Neutrophil (primary cell): ENCODE results near the gene GON4L.
"Not testable (repeated sequence)": the region's sequence is repeated elsewhere in the genome, so short reads cannot be mapped to it uniquely, and the experiment has no call there.

Source experiments
- H3K27ac ChIP-seq: fragments of 200-600 bp; sonication (generic); 2 replicates; pipeline ENCODE4 v1.5.1; 2016; ENCODE audit warnings: mild to moderate bottlenecking, moderate library complexity
- H3K27me3 ChIP-seq: fragments of 200-600 bp; sonication (generic); 2 replicates; pipeline ENCODE4 v1.6.0; 2016; ENCODE audit warnings: mild to moderate bottlenecking
- H3K36me3 ChIP-seq: fragments of 200-600 bp; sonication (generic); 2 replicates; pipeline ENCODE4 v1.5.1; 2017
- H3K4me1 ChIP-seq, 2 experiments: fragments of 200-600 bp in 1 of 2; sonication (generic) in 1 of 2; 1 replicate in 1 of 2; 2 replicates in 1 of 2; pipeline versions ENCODE4 v1.5.1 to v1.6.1; 2013 to 2016; ENCODE audit warnings: low read depth in 1 of 2, low read length in 1 of 2, mild to moderate bottlenecking in 1 of 2, moderate library complexity in 1 of 2; ENCODE audit not compliant: control insufficient read depth in 1 of 2, insufficient read depth in 1 of 2
- H3K4me3 ChIP-seq, 2 experiments: fragments of 200-600 bp in 1 of 2; sonication (generic) in 1 of 2; 1 replicate in 1 of 2; 2 replicates in 1 of 2; pipeline ENCODE4 v1.5.1; 2013 to 2016; ENCODE audit warnings: low read depth in 1 of 2, low read length in 1 of 2, mild to moderate bottlenecking in 1 of 2, moderate library complexity in 1 of 2
- H3K9me3 ChIP-seq: fragments of 200-600 bp; sonication (generic); 2 replicates; pipeline ENCODE4 v1.5.1; 2016
- TF ChIP-seq, protein P1 (sequence below): fragments of 200-600 bp; sonication (generic); IDR thresholded peaks from 2 replicates; pipeline ENCODE4 v1.5.1; 2016; ENCODE audit warnings: antibody characterized with exemption

The GON4L gene

DNA sequence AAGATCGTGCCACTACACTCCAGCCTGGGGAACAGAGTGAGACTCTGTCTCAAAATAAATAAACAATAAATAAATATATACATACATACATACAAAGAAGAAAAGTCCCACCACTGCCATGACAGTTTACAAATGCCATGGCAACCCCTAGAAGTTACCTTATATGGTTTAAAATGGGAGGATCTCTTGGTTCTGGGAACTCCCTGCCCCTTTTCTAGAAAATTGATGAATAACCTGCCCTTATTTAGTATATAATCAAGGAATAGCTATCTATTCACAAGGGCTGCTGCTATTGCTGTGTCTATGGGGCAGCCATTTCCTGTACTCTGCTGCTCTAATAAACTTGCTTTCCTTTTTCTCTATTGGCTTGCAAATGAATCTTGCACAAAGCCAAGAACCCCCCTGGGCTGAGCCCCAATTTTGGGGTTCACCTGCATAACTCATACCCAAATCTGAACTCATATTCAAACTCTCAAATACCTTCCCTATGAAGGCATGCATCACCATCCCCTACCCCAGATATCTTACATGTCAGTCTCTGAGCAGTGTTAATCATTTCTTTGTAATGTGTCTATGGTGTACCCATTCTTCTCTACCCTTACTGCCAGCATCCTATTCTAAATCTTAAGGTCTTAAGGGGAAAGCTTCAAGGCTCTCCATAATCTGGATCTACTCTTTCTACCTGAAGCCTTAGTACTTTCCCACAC, 9.0 kb downstream of the GON4L start:
- Histone ChIP-seq H3K4me1 (no peaks in the 10 kb centered on the region), H3K27ac (no peak overlapping the region), H3K4me3 (no peak overlapping the region), H3K36me3 (peaks cover 66% of the 10 kb centered on the region), H3K9me3 (no peaks in the 10 kb centered on the region), H3K27me3 (no peaks in the 10 kb centered on the region)
- TF ChIP-seq, protein P1, sequence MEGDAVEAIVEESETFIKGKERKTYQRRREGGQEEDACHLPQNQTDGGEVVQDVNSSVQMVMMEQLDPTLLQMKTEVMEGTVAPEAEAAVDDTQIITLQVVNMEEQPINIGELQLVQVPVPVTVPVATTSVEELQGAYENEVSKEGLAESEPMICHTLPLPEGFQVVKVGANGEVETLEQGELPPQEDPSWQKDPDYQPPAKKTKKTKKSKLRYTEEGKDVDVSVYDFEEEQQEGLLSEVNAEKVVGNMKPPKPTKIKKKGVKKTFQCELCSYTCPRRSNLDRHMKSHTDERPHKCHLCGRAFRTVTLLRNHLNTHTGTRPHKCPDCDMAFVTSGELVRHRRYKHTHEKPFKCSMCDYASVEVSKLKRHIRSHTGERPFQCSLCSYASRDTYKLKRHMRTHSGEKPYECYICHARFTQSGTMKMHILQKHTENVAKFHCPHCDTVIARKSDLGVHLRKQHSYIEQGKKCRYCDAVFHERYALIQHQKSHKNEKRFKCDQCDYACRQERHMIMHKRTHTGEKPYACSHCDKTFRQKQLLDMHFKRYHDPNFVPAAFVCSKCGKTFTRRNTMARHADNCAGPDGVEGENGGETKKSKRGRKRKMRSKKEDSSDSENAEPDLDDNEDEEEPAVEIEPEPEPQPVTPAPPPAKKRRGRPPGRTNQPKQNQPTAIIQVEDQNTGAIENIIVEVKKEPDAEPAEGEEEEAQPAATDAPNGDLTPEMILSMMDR, result no peak

DNA sequence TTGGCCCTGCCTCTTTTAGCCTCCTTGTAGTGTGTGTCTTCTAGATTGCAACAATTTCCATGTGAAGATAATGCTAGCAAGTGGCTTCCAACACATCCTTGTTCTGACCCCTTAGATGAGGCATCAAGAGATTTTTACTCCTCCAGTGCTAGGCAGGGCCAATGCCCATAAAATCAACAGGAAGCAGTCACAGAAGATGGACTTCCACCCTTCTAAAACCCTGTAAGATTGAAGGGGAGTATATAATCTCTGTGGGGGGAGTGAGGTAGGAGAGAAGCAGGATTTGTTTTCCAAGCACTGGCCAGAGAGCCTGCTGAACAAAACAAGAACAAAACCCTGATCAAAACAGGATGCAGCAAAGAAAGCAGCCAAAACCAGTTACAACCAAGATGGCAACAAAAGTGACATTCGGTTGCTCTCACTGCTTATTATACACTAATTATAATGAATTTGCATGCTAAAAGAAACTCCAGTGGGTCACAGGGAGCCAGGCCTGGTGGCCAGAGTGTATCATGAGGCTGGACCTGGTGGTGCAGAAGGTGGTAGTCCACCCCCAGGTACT, 12.1 kb downstream of the GON4L start:
- Histone ChIP-seq H3K27me3 (no peaks in the 10 kb centered on the region), H3K4me3 (no peak overlapping the region), H3K27ac (no peak overlapping the region), H3K4me1 (no peaks in the 10 kb centered on the region), H3K36me3 (peaks cover 50% of the 10 kb centered on the region), H3K9me3 (no peaks in the 10 kb centered on the region)
- TF ChIP-seq, protein P1, result no peak

DNA sequence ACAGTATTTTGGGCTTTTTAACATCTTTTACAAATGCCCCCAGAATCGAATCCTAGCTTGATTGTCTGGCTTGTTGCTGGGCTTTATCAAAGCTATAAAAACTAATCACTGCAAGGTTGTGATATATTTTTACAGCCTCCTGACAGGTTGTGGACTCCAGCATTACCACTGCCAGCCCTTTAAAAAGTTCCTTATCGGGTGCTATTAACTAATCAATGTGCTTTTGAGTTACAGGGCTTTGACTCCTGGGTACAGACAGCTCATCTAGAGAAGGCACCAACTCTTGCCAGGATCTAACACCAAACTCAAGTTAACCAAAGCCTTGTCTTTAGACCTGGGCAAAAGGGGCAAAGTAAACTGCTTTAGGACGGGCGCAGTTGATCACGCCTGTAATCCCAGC, 16.6 kb downstream of the GON4L start:
- TF ChIP-seq, protein P1, result no peak
- H3K27ac ChIP-seq, result no peak overlapping the region
- no peaks in the 10 kb centered on the region for H3K4me1 ChIP-seq
- H3K27me3 ChIP-seq, result no peaks in the 10 kb centered on the region
- H3K4me3 ChIP-seq, result no peak overlapping the region
- H3K36me3 ChIP-seq, result peaks cover 29% of the 10 kb centered on the region
- no peaks in the 10 kb centered on the region for H3K9me3 ChIP-seq

DNA sequence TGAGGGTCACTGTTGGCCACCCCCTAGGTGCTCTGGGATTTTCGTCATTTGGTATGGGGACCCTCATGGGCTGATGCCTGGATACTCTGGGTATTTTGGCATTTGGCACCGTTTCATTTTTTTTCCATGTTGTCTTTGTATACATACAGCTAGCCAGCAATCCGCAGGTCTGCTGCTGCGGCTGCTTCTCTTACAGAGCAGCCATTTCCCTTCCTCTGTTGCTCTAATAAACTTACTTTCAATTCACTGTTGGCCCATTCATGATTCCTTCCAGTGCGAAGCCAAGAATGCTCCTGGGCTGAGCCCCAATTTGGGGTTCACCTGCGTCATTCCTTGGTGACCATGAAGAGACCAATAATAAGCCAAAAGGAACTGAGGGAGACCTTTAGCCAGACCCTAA, 21.5 kb downstream of the GON4L start:
- H3K4me3 ChIP-seq, result no peak overlapping the region
- no peaks in the 10 kb centered on the region for H3K27me3 ChIP-seq
- H3K36me3 ChIP-seq, result peaks cover 4% of the 10 kb centered on the region
- TF ChIP-seq, protein P1, result no peak
- no peaks in the 10 kb centered on the region for H3K9me3 ChIP-seq
- H3K4me1 ChIP-seq, result peaks cover 9 to 10% of the 10 kb centered on the region in 2 experiments
- no peak overlapping the region for H3K27ac ChIP-seq

DNA sequence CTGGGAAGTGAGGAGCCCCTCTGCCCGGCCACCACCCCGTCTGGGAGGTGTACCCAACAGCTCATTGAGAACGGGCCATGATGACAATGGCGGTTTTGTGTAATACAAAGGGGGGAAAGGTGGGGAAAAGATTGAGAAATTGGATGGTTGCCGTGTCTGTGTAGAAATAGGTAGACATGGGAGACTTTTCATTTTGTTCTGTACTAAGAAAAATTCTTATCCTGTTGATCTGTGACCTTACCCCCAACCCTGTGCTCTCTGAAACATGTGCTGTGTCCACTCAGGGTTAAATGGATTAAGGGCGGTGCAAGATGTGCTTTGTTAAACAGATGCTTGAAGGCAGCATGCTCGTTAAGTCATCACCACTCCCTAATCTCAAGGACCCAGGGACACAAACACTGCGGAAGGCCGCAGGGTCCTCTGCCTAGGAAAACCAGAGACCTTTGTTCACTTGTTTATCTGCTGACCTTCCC, 22.1 kb downstream of the GON4L start:
- H3K4me3 ChIP-seq, H3K4me1 ChIP-seq, H3K27ac ChIP-seq, H3K27me3 ChIP-seq, H3K36me3 ChIP-seq, H3K9me3 ChIP-seq: not testable (repeated sequence)

DNA sequence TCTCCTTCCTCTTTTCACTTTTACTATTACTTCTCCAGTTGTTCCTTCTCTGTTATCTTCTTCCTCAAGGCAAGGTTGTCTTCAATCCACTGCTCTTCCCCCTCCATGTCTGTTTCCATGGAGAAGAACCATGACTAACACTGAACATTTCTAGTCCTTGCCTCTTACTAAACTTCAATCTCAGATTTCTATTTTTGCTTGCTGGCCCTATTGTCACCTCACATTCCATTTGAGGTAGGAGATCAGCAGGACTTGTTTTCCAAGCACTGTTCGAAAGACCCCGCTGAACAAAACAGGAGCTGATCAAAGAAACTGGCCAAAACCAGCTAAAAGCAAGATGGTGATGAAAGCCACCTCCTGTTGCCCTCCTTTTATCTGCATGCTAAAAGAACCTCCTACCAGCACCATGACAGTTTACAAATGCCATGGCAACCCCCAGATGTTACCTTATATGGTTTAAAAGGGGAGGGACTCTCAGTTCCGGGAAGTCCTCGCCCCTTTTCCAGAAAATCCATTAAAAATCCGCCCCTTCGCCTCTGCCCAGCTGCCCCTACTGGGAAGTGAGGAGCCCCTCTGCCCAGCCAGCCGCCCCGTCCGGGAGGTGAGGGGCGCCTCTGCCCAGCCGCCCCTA, 22.6 kb downstream of the GON4L start:
- Histone ChIP-seq H3K27ac (peak overlapping the region; percentile 64), H3K4me1 (peaks cover 9 to 10% of the 10 kb centered on the region in 2 experiments), H3K27me3 (no peaks in the 10 kb centered on the region), H3K9me3 (no peaks in the 10 kb centered on the region), H3K36me3 (peaks cover 5% of the 10 kb centered on the region), H3K4me3 (no peak overlapping the region)
- TF ChIP-seq, protein P1, result no peak
